Brain pericyte (primary cell): Measurements from ENCODE around the gene LZTFL1.

Experiments used
- DNase-seq: peaks from one replicate; pipeline ENCODE4 v3.0.0-alpha.2; 2012; ENCODE audit warnings: low read depth, low spot score

Gene LZTFL1

GRCh38 chr3:45807681-45808540 lies 34.0 kb downstream of the LZTFL1 start:
- DNase-seq, result no peak

- no peak for DNase-seq
Observed at GRCh38 chr3:45807133-45807532, 34.8 kb downstream of the LZTFL1 start.

- no peak for DNase-seq
Observed at GRCh38 chr3:45806072-45806471, 35.8 kb downstream of the LZTFL1 start.

DNA sequence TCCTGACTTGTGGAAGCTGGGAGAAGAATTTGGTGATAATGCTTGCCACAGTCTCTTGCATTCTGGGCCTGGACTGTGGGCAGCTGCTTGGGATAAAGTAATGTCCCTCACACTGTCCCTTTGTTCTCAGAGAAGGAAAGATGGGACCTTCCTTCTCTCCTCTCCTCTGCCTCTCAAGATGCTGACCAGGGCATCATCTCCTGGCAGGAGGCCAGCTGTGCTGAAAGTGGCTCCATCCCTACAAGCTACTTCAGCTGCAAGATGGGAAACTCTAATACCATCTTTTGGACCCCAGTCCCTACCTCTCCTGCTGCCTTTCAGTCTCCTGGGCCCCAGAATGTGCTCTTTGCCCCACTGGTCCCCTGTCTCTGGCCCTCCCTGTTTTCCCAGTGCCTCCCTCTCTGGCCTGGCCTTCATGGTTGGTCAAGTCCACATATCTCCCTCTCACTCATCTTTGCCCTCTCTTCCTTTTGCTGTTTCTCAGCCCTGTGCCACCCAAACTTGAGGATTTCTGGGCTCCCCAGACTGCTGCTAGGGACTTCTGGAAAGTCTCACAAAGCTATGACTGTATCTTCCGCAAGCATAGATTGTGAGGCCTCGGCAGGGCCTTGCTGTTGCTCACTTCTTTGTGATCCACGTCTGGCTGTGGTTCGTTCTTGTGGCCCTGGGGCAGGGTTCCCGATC lies 38.5 kb downstream of the LZTFL1 start:
- DNase-seq, result no peak

DNA sequence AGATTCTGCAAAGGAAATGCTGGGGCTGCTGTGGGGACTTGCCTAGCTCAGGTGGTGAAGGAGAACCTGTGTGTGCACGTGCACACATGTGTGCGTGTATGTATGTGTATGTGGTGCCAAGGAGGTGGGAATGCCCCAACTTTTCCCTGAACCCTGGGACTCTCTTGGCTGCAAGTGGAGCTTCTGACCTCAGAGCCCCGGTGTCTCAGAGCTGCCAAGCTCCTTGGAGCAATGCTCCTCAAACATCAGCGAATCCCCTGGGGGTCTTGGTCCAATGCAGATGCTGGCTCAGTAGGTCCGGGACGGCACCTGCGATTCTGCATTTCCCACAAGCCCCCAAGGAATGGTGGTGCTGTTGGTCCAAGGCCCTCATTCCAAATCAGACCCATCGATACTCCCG lies 39.8 kb downstream of the LZTFL1 start:
- no peak for DNase-seq

- no peak for DNase-seq
Observed at GRCh38 chr3:45800611-45801010, 41.3 kb downstream of the LZTFL1 start.

GRCh38 chr3:45799586-45799985 lies 42.3 kb downstream of the LZTFL1 start:
- DNase-seq, result no peak

- DNase-seq, result no peak
Observed at GRCh38 chr3:45798034-45798433, 43.9 kb downstream of the LZTFL1 start.

- DNase-seq, result no peak
Observed at GRCh38 chr3:45796902-45797637, 44.8 kb downstream of the LZTFL1 start.

DNA sequence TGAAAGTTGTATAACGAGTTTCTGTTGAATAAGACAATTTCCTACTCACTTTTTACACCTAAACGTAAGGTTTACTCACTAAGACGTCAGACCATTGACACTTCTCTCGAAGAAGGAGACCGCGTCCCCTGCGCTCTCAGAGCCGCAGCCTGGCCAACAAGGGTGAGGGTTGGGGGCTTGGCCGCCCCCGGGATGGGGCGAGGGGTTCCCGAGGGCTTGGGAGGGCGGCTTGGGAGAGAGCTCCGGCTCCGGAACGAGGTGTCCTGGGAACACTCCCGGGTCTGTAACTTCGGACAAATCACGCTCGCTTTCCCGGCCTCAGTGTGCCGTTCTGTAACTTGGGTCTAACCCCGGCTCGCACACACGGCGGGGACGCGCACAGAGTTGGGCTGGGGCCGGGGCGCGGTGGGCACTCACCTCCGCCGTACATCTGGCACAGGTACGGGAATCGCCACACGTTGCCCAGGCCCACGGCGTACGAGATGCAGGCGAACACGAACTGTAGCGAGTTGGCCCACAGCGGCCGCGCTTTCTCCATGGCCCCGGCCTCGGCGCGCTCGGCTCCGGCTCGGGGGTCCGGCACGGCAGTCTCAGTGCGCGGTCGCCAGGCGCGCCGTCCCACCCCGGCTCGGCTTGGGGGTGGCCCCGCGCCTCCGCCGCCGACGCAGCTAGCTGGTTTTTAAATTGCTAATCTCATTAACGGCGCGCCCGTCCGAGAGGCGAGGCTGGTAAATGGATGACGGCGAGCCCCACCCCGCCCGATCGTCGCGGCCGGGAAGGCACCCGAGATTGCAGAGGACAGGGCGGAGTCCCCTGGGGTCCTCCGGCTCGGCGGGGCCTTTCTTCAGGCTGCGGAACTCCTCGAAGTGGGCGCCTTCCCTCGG lies 45.8 kb downstream of the LZTFL1 start, which contains the start of gene SLC6A20:
Gene SLC6A20 (minus strand): TSS at position 655 of the 884 bp plus-strand sequence. CDS start 117 bp downstream, at position 538.
- DNase-seq, result no peak

GRCh38 chr3:45795509-45795881 lies 46.4 kb downstream of the LZTFL1 start:
- no peak for DNase-seq

DNA sequence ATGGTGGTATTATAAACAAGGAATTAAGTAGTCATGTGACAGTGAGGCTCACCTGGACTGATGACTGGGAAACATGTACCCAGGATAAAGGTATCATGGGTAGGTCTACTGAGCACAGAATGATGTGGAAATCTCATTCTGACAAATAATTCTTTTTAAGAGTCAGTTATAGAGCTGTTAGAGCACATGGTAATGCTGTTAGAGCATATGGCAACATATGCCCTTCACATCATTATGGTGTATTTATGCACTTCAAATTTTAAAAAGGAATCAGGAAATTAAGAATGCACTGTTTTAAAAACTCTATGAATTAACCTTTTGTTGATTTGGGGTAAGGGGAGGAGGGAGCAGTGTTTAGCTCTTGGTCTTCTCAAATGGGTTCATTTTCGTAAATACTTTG lies 47.3 kb downstream of the LZTFL1 start:
- DNase-seq, result no peak

- no peak for DNase-seq
Observed at GRCh38 chr3:45794177-45794560, 47.8 kb downstream of the LZTFL1 start.

- no peak for DNase-seq
Observed at GRCh38 chr3:45793482-45794176, 48.3 kb downstream of the LZTFL1 start.

DNA sequence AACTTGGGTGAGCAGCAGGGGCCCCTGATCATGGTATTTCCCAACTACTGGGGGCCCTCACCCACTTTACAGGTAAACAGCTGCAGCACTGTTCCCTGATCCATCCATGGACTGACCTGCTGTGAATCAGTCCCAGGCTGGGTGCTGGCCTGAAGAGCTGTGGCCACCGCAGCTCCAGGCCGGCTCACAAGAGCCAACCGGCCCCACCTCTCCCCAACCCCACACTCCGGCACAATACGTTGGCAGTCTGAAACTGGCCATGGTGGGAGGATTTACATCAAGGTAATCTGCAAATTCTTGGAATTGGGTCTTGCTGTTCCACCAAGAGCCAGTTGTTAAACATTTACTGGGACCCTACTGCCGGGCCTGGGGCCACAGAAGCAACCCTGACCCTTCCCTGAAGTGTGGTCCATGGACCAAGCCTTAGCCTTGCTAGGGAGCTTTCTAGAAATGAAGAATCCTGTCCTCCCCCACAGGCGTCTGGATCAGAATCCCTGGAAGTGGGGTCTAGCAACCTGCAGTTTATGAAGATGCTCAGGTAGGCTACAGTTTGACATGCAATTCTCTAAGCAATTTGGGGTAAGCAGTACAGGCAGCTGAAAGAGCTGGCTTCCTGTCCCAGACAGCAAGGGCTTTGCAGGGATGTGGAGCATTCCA lies 49.3 kb downstream of the LZTFL1 start:
- no peak for DNase-seq

- no peak for DNase-seq
Observed at GRCh38 chr3:45792036-45792435, 49.9 kb downstream of the LZTFL1 start.

DNA sequence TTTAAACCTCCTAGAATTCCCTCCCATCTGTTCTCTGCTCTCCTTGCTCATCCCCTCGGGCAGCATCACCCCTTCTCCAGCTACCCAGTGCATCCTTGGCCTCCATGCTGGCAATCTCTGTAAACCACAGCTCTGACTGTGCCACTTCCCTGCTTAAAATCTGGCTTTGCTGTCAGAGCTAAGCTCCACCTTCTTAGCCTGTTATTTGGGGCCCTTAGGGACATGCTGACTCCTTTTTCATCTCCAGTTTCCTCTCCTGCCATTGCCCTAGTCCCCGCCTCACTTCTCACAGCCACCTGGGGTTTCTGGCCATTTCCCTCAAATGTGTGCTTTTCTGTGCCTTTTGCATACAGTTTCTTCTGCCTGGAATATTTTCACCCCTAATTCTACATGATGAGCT lies 51.3 kb downstream of the LZTFL1 start:
- no peak for DNase-seq

DNA sequence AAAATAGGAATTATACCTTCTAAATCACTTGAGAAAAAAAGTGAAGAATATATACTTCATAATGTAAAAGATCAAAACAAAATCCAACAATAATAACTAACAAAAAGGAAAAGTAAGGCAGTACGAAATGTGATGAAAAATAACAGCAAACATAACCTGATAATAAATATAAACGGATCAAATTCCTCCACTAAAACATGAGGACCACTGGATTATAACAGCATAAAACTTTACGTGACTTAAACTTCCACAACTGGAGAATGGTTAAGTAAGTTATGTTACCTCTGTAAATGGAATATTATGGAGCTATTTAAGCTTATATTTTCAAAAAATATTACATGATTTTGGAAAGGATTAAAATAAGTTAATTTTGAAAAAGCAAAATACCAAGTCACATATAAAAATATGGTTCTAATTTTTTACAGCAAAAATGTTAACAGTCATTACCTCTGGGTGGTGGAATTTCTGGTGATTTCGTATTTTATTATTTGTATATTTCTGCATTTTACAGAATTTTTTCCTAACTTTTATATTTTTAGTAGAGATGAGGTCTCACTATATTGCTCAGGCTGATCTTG lies 52.6 kb downstream of the LZTFL1 start:
- no peak for DNase-seq

DNA sequence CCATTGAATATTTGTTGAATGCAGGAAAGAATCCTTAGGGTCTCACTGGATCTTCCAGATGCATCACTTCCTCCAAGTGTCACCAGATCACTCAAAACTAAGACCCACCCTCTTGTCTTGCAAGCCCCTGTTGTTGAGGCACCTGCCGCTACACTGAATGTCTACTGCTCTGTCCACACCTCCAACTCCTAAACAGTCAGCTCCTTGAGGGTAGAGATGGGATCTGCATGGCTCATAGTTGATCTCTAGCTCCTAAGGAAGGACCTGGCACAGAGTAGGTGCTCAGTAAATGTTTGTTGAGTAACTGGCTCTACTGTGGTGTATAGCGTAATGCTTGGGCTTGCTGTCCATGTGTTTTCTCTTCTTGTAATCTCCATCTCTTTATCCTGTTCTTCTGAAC lies 54.4 kb downstream of the LZTFL1 start:
- no peak for DNase-seq
